Aorta (tissue), 5 donors: ENCODE results near the gene CPNE6. TPM values are rescaled to one million over a fixed set of nuclear protein-coding genes. Genes with fewer than 3 reads are reported as not detected.
A peak's percentile ranks its signal among the peaks of the same experiment; 100 is the strongest.

Experiments
- ATAC-seq: fragments of 200-7000 bp; cut with Tn5 transposase; one replicate; pipeline ENCODE4 v1.9.1; 2022; ENCODE audit warnings: moderate library complexity; ENCODE audit not compliant: low FRiP score
- DNase-seq, 2 donors: peaks; one replicate each; pipeline ENCODE4 v3.0.0-alpha.2; 2020
- H3K27ac ChIP-seq, 2 donors: one replicate each; pipeline ENCODE4 v1.5.1; 2013; ENCODE audit warnings: low read length in 2 of 2, mild to moderate bottlenecking in 2 of 2, moderate library complexity in 2 of 2, control low read depth in 1 of 2, inconsistent platforms in 1 of 2, low read depth in 1 of 2
- H3K27me3 ChIP-seq, 2 donors: one replicate each; pipeline ENCODE4 v1.6.1; 2013; ENCODE audit warnings: control low read depth in 1 of 2, low read length in 1 of 2, mild to moderate bottlenecking in 1 of 2, moderate library complexity in 1 of 2; ENCODE audit not compliant: insufficient read depth in 2 of 2, control insufficient read depth in 1 of 2
- H3K36me3 ChIP-seq, 2 donors: one replicate each; pipeline ENCODE4 v1.6.1; 2013; ENCODE audit warnings: control low read depth in 1 of 2, low read length in 1 of 2, mild to moderate bottlenecking in 1 of 2; ENCODE audit not compliant: insufficient read depth in 2 of 2, control insufficient read depth in 1 of 2
- H3K4me1 ChIP-seq, 2 donors: one replicate each; pipeline ENCODE4 v1.6.1; 2013; ENCODE audit warnings: low read length in 2 of 2, control low read depth in 1 of 2, mild to moderate bottlenecking in 1 of 2, moderate library complexity in 1 of 2; ENCODE audit not compliant: insufficient read depth in 2 of 2, control insufficient read depth in 1 of 2
- H3K4me3 ChIP-seq, 2 donors: one replicate each; pipeline ENCODE4 v1.5.1; 2013; ENCODE audit warnings: low read length in 2 of 2, control low read depth in 1 of 2, mild to moderate bottlenecking in 1 of 2
- H3K9me3 ChIP-seq: one replicate; pipeline ENCODE4 v1.6.1; 2013; ENCODE audit warnings: mild to moderate bottlenecking, low read length; ENCODE audit not compliant: control insufficient read depth
- WGBS, 2 donors: extraction: QIAGEN DNeasy Blood & Tissue Kit; methylation state at CpG; one replicate each; pipeline ENCODE4 v1.1.7; 2013; 5-methylcytosine and 5-hydroxymethylcytosine counted together
- intact Hi-C, 2 donors: fragments of 100-400 bp; cut with DNase I; formaldehyde crosslinking; loops; one replicate each; pipeline versions ENCODE4 v1.14.2 to v1.15.0; 2022
- polyA plus RNA-seq, 2 donors: library from polyadenylated mRNA; stranded (reverse); fragments of 200-250 nt; gene quantifications; one replicate each; pipeline ENCODE4 v1.2.3, GENCODE V29; 2013
- total RNA-seq, 2 donors: library from RNA; stranded (reverse); fragmentation: NEBNext Ultra II Directional; extraction: Animal tissue kit (Norgen Biotek cat#: 25700); gene quantifications; one replicate each; pipeline ENCODE4 v1.2.1, GENCODE V29; 2021
- donor health status: healthy with polysubstance abuse.
- donor health status: Bipolar disorder and iron deficiency.
- donor health status: DM: no; HTN: no; CAD: no.
- donor health status: DM: no; HTN: no; CAD: no.
- donor health status: DM: yes; HTN: yes; CAD: no.

The CPNE6 gene
- total and polyA plus RNA-seq, 4 donors, result 0.03 to 0.99 (median 0.48) TPM

GRCh38 chr14:24086193-24086955 lies 15.0 kb downstream of the CPNE6 start:
- WGBS, 2 donors, result 88 to 93% methylated on average over 3 of the region's 3 CpGs
- no peaks in the 10 kb centered on the region for H3K9me3 ChIP-seq
- ATAC-seq, result no peak
- no peaks in the 10 kb centered on the region for H3K36me3 ChIP-seq
- intact Hi-C loops, result no loop called here
- no peaks in the 10 kb centered on the region for H3K4me1 ChIP-seq
- peak in 1 of 2 donors; percentile 52 for DNase-seq
- no peak overlapping the region for H3K27ac ChIP-seq
- H3K4me3 ChIP-seq, result no peak overlapping the region
- no peaks in the 10 kb centered on the region for H3K27me3 ChIP-seq

DNA sequence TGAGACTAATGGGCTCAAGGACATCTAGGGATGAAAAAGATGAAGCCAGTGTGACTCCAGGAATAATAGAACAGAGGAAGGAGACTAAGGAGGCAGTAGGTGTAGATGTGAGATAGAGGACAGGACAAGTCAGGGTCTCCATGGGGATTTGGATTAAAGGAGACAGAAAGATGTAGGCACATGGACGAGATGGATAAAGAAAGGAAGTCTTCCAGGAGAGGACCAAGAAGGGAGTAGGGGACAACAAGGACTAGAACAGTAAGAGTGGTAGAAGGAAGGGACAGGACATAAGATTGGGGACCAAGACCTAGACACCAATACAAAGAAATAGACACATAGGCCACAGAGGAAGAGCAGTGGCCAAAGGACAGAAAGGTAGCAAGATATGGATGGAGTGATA lies 15.6 kb downstream of the CPNE6 start:
- no peak overlapping the region for H3K27ac ChIP-seq
- H3K27me3 ChIP-seq, result no peaks in the 10 kb centered on the region
- no peak for DNase-seq
- no peak overlapping the region for H3K4me3 ChIP-seq
- no peaks in the 10 kb centered on the region for H3K9me3 ChIP-seq
- no peaks in the 10 kb centered on the region for H3K36me3 ChIP-seq
- ATAC-seq, result no peak
- 92 to 94% methylated on average over 1 of the region's 1 CpG for WGBS, 2 donors
- no peaks in the 10 kb centered on the region for H3K4me1 ChIP-seq
- intact Hi-C loops, result no loop called here

DNA sequence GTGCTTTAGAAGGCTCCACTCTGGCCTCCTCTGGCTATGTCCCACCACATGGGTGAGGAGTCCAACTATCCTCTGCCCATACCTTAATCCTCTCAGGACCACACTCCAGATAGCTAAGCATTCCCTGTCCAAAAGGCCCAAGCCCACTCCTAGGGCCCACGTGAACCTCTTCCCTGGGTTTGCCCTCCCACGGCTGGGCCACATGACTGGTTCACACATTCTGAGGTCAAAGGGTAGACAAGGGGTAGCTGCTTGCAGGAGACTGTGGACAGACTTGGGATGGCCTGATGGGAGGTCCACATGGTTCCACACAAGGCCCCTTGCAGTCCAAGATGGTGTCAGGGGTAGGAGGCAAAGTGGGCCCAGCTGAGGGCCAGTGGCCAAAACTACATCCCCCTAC lies 16.7 kb downstream of the CPNE6 start:
- H3K27ac ChIP-seq, result no peak overlapping the region
- no peaks in the 10 kb centered on the region for H3K4me1 ChIP-seq
- peak in 1 of 2 donors; percentile 24 for DNase-seq
- no peak for ATAC-seq
- intact Hi-C loops, result no loop called here
- H3K36me3 ChIP-seq, result no peaks in the 10 kb centered on the region
- no peaks in the 10 kb centered on the region for H3K9me3 ChIP-seq
- no peak overlapping the region for H3K4me3 ChIP-seq
- no peaks in the 10 kb centered on the region for H3K27me3 ChIP-seq
- 85 to 93% methylated on average over 2 of the region's 2 CpGs for WGBS, 2 donors

DNA sequence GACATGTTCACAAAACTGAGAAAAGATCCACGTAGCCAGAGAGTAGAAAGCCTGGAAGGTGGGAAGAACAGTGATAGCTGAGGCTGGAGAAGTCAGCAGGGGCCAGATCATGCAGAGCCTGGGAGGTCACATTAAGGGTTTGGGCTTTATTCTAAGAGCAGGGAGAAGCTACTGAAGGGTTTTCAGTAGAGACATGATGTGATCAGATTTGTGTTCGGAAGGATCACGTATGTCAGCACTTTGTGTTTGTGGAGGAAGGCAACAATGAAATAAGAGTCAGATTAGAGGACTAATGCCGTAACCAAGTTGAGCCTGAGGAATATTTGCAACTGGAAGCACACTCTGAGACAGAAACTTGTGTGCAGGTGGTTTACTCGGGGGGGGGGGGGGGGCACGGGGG lies 18.5 kb downstream of the CPNE6 start:
- Histone ChIP-seq H3K9me3 (no peaks in the 10 kb centered on the region), H3K27me3 (no peaks in the 10 kb centered on the region), H3K4me1 (no peaks in the 10 kb centered on the region), H3K36me3 (no peaks in the 10 kb centered on the region), H3K4me3 (no peak overlapping the region), H3K27ac (no peak overlapping the region)
- DNase-seq, result no peak
- intact Hi-C loops, result loop anchor here (1.0 to 5.0 kb wide), 3 partner anchors 31 to 78 kb away; no protein-coding TSS in a partner anchor
- ATAC-seq, result no peak
- WGBS, 2 donors, result 83 to 91% methylated on average over 5 to 6 of the region's 6 CpGs

DNA sequence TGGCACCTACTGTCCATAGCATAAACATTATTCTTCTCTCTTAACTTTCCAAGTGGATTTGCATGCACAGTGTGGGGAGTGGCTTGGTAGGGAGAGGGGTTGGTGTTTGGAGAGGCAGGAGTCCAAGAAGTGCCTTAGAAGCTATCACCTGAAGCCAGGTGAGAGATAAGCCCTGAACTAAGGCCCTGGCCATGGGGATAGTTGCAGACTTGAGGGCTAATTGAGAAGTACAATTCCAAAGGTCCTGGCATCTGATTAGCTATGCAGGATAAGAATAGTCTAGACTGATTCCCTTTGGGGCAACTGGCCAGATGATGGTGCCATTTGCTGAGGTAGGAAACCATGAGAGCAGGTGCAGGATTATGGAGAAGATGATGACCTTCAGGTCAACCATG lies 20.7 kb downstream of the CPNE6 start:
- Histone ChIP-seq H3K4me3 (no peak overlapping the region), H3K27me3 (no peaks in the 10 kb centered on the region), H3K36me3 (no peaks in the 10 kb centered on the region), H3K9me3 (no peaks in the 10 kb centered on the region), H3K4me1 (no peaks in the 10 kb centered on the region), H3K27ac (no peak overlapping the region)
- intact Hi-C loops, result loop anchor here (5.0 kb wide), 1 partner anchor 80 kb away; no protein-coding TSS in a partner anchor
- DNase-seq, result peak in 1 of 2 donors; percentile 25
- no peak for ATAC-seq

GRCh38 chr14:24092505-24093206 lies 21.3 kb downstream of the CPNE6 start:
- H3K4me3 ChIP-seq, result no peak overlapping the region
- no peak for ATAC-seq
- intact Hi-C loops, result loop anchor here (5.0 kb wide), 1 partner anchor 80 kb away; no protein-coding TSS in a partner anchor

DNA sequence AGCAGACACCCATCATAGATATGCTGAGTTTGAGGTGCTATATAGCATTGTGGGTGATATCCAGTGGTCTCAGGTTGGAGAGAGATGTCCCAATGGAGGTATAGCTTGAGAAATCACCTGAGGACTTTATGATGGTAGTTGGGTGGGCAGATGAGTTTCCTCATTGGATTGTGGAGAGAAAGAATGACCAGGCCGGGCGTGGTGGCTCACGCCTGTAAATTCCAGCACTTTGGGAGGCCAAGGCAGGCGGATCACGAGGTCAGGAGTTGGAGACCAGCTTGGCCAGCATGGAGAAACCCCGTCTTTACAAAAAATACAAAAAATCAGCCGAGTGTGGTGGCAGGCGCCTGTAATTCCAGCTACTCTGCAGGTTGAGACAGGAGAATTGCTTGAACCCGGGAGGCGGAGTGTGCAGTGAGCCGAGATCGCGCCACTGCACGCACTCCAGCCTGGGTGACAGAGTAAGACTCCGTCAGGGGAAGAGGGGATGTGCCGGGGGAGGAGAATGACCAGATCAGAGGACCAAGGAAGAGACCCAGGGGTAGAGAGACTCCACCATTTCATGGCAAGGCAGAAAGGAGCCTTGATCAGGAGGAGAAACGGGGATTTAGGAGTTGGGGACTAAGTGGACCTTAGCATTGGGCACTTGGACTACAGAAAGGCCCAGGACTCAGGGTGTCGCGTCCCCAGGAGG lies 22.0 kb downstream of the CPNE6 start:
- DNase-seq (peak in 1 of 2 donors; percentile 61), ATAC-seq (no peak)
- intact Hi-C loops, result loop anchor here (5.0 kb wide), 1 partner anchor 81 kb away; no protein-coding TSS in a partner anchor
- no peak overlapping the region for H3K4me3 ChIP-seq
- H3K27ac ChIP-seq, result peak overlapping the region in 1 of 2 donors; percentile 46
- no peaks in the 10 kb centered on the region for H3K27me3 ChIP-seq
- H3K4me1 ChIP-seq, result no peaks in the 10 kb centered on the region
- no peaks in the 10 kb centered on the region for H3K36me3 ChIP-seq
- H3K9me3 ChIP-seq, result no peaks in the 10 kb centered on the region
- WGBS, 2 donors, result 79 to 82% methylated on average over 19 of the region's 19 CpGs

More at GRCh38 chr14:24092505-24093206, 21.3 kb downstream of the CPNE6 start:
- no peaks in the 10 kb centered on the region for H3K9me3 ChIP-seq
- peak overlapping the region in 1 of 2 donors; percentile 8 for H3K27ac ChIP-seq
- 52 to 56% methylated on average over 4 of the region's 4 CpGs for WGBS, 2 donors
- no peaks in the 10 kb centered on the region for H3K4me1 ChIP-seq
- H3K36me3 ChIP-seq, result no peaks in the 10 kb centered on the region
- no peaks in the 10 kb centered on the region for H3K27me3 ChIP-seq
- peak in 1 of 2 donors; percentile 61 for DNase-seq

DNA sequence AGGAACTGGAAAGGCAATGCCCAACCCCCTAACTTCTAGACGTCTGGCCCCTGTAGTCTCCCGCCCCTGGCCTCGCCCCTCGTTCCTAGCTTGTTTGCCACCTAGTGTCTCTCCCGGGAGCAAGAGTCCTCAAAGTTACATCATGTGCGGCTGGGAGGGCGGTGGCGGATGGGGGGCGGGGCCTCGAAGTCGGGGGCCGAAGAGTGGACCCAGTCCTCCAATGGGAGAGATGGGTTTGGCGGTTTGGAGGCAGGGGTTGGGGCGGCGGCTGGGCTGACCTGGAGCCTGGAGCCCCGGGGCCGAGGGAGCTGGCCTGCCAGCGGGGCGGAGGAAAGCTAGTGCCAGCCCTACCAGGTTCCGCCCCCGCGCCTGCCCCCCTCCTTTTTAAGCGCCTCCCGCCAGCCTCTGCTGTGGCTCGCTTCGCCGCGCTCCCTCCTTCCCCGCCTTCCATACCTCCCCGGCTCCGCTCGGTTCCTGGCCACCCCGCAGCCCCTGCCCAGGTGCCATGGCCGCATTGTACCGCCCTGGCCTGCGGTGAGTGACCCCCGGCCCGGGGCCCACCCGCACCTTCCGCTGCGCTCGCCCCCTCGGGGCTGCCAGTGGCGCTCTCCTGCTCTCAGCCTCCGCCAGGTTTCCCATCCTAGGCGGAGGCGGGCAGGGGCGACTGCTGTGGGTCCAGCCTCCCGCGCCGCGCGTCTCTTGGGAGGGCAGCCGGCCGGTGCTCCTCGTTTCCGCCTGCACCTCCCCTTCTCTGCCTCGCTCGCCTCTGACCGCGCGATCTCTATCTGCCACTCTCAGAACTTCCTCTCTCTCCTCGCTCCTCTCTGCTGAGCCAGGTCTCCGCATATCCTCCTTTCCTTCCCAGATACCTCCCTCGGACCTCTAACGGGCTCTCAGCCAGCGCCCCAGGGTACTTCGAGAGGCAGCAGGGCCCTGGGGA lies 22.8 kb downstream of the CPNE6 start, which contains the start of gene PCK2:
PCK2 (plus strand) TSS at position 411 of the 940 bp plus-strand sequence; CDS start at position 506, 95 bp downstream.
- DNase-seq (peak; percentile 97), ATAC-seq (peak; percentile 95)
- H3K27ac ChIP-seq, result peak within 1 kb of the TSS in 1 of 2 donors; percentile 46
- 1% methylated on average over 49 to 68 of the region's 68 CpGs for WGBS, 2 donors
- no peaks in the 10 kb centered on the region for H3K27me3 ChIP-seq
- H3K4me3 ChIP-seq, result peak within 1 kb of the TSS; percentile 31 to 56
- intact Hi-C loops, result loop anchor here (1.0 to 5.0 kb wide), 2 partner anchors 14 to 82 kb away; no protein-coding TSS in a partner anchor
- no peaks in the 10 kb centered on the region for H3K9me3 ChIP-seq
- H3K4me1 ChIP-seq, result no peaks in the 10 kb centered on the region
- no peaks in the 10 kb centered on the region for H3K36me3 ChIP-seq
